Smooth muscle cell of the brain vasculature (primary cell): ENCODE results near the gene OSTN.
"Not testable (repeated sequence)": the region's sequence is repeated elsewhere in the genome, so short reads cannot be mapped to it uniquely, and the experiment has no call there.

ENCODE experiments used
- DNase-seq: peaks from one replicate; pipeline ENCODE4 v3.0.0-alpha.2; 2012; ENCODE audit warnings: low read depth, low spot score

Gene OSTN

GRCh38 chr3:191235331-191236314, 36.6 kb downstream of the OSTN start:
- DNase-seq = peak; percentile 56

- no peak for DNase-seq
Measured at GRCh38 chr3:191236646-191237045, 37.6 kb downstream of the OSTN start.

GRCh38 chr3:191237047-191237882, 38.2 kb downstream of the OSTN start:
- no peak for DNase-seq

- no peak for DNase-seq
Measured at GRCh38 chr3:191238321-191238817, 39.3 kb downstream of the OSTN start.

- DNase-seq = no peak
Measured at GRCh38 chr3:191239407-191240031, 40.5 kb downstream of the OSTN start.

- no peak for DNase-seq
Measured at GRCh38 chr3:191240486-191240885, 41.4 kb downstream of the OSTN start.

- no peak for DNase-seq
Measured at GRCh38 chr3:191244242-191244867, 45.3 kb downstream of the OSTN start.

GRCh38 chr3:191246034-191246433, 47.0 kb downstream of the OSTN start:
- DNase-seq = not testable (repeated sequence)

- DNase-seq = no peak
Measured at GRCh38 chr3:191246630-191247029, 47.6 kb downstream of the OSTN start.

GRCh38 chr3:191253089-191253799, 54.2 kb downstream of the OSTN start:
- no peak for DNase-seq

GRCh38 chr3:191254098-191254873, 55.2 kb downstream of the OSTN start:
- no peak for DNase-seq

- DNase-seq = no peak
Measured at GRCh38 chr3:191255156-191255555, 56.1 kb downstream of the OSTN start.

GRCh38 chr3:191256405-191256804, 57.4 kb downstream of the OSTN start:
- no peak for DNase-seq

- DNase-seq = no peak
Measured at GRCh38 chr3:191257286-191257685, 58.2 kb downstream of the OSTN start.

- no peak for DNase-seq
Measured at GRCh38 chr3:191259486-191259885, 60.4 kb downstream of the OSTN start.

- DNase-seq = no peak
Measured at GRCh38 chr3:191260431-191261303, 61.6 kb downstream of the OSTN start.

- DNase-seq = no peak
Measured at GRCh38 chr3:191261304-191261638, 62.2 kb downstream of the OSTN start.

- no peak for DNase-seq
Measured at GRCh38 chr3:191262650-191263049, 63.6 kb downstream of the OSTN start.

GRCh38 chr3:191263365-191263764, 64.3 kb downstream of the OSTN start:
- no peak for DNase-seq
